GM12878 (cell line): Measurements from ENCODE around the gene ELMO2. TPM values are rescaled to one million over a fixed set of nuclear protein-coding genes. Genes with fewer than 3 reads are reported as not detected.

Source experiments
- CBFB ChIP-seq: IDR thresholded peaks from 2 replicates; pipeline ENCODE4 v1.6.1; 2016; ENCODE audit warnings: antibody characterized with exemption, low read depth
- CEBPB ChIP-seq, 2 experiments: fragments of 150-350 bp in 1 of 2; IDR thresholded peaks; 2 replicates each; pipeline ENCODE4 v1.6.1; 2012 to 2014; ENCODE audit warnings: low read depth in 2 of 2, low read length in 2 of 2, borderline replicate concordance in 1 of 2, inconsistent platforms in 1 of 2
- IKZF2 ChIP-seq, 2 experiments: fragments of 450-650 bp; IDR thresholded peaks; 2 replicates each; pipeline ENCODE4 v1.6.1; 2017; ENCODE audit warnings: mild to moderate bottlenecking in 2 of 2, moderate library complexity in 2 of 2
- JUNB ChIP-seq: IDR thresholded peaks from 2 replicates; pipeline ENCODE4 v1.6.1; 2016; ENCODE audit warnings: antibody characterized with exemption, mild to moderate bottlenecking
- JUND ChIP-seq: IDR thresholded peaks from 2 replicates; pipeline ENCODE4 v1.6.1; 2012; ENCODE audit warnings: low read depth, mild to moderate bottlenecking, low read length, improper control_type of control experiment, moderate library complexity
- MTA2 ChIP-seq: fragments of 450-650 bp; IDR thresholded peaks from 2 replicates; pipeline ENCODE4 v1.6.1; 2016; ENCODE audit warnings: low read depth, mild to moderate bottlenecking, moderate library complexity
- MXI1 ChIP-seq: fragments of 150-350 bp; IDR thresholded peaks from 2 replicates; pipeline ENCODE4 v1.6.1; 2011; ENCODE audit warnings: low read depth, mild to moderate bottlenecking, inconsistent platforms, low read length, improper control_type of control experiment
- NBN ChIP-seq: fragments of 450-650 bp; IDR thresholded peaks from 2 replicates; pipeline ENCODE4 v1.6.1; 2016
- POLR2A ChIP-seq: IDR thresholded peaks from 2 replicates; pipeline ENCODE4 v1.6.1; 2011; ENCODE audit warnings: low read depth, mild to moderate bottlenecking, low read length
- RB1 ChIP-seq: fragments of 450-650 bp; formaldehyde crosslinking; IDR thresholded peaks from 2 replicates; pipeline ENCODE4 v1.6.1; 2017; ENCODE audit warnings: mild to moderate bottlenecking, borderline replicate concordance
- SMAD1 ChIP-seq: fragments of 450-650 bp; IDR thresholded peaks from 2 replicates; pipeline ENCODE4 v1.6.1; 2018; ENCODE audit warnings: mild to moderate bottlenecking, low read depth; ENCODE audit not compliant: partially characterized antibody
- SP1 ChIP-seq: IDR thresholded peaks from one replicate; pipeline ENCODE4 v1.6.1; 2011; ENCODE audit warnings: low read depth, low read length
- TCF12 ChIP-seq: IDR thresholded peaks from 2 replicates; pipeline ENCODE4 v1.6.1; 2011; ENCODE audit warnings: low read depth, mild to moderate bottlenecking, low read length
- YBX1 ChIP-seq: fragments of 450-650 bp; IDR thresholded peaks from 2 replicates; pipeline ENCODE4 v1.6.1; 2016; ENCODE audit warnings: antibody characterized with exemption
- ZNF384 ChIP-seq: IDR thresholded peaks from 2 replicates; pipeline ENCODE4 v1.6.1; 2012; ENCODE audit warnings: low read depth, mild to moderate bottlenecking, low read length, improper control_type of control experiment, borderline replicate concordance
- polyA plus RNA-seq, 11 experiments: library from polyadenylated mRNA; depleted of rRNA in 4 of 11; unstranded in 6 of 11; stranded (reverse) in 5 of 11; fragments of >200 nt; fragmentation: Nextera tagmentation in 4 of 11; fragmentation: Illumina TruSeq in 1 of 11; extraction: Ambion mirVana in 4 of 11; extraction: Trizol in 1 of 11; gene quantifications; 1 replicate in 1 of 11; 2 replicates in 10 of 11; pipeline versions ENCODE4 v1.2.1 to v1.2.3, GENCODE V29; 2011 to 2016; ENCODE audit warnings: inconsistent platforms in 2 of 11, missing spikeins in 2 of 11, low read depth in 1 of 11
- total RNA-seq, 4 experiments: library from RNA; depleted of rRNA in 3 of 4; stranded (reverse); fragments of >200 nt in 3 of 4; fragmentation: Illumina TruSeq in 1 of 4; extraction: Trizol in 1 of 4; gene quantifications; 2 replicates each; pipeline versions ENCODE4 v1.2.1 to v1.2.3, GENCODE V29; 2013 to 2021
- TF ChIP-seq, protein P1 (sequence below): fragments of 450-650 bp; conservative IDR thresholded peaks from 2 replicates; pipeline ENCODE4 v1.6.1; 2017; ENCODE audit warnings: mild to moderate bottlenecking, moderate library complexity
- TF ChIP-seq, protein P2 (sequence below): fragments of 150-350 bp; IDR thresholded peaks from 2 replicates; pipeline ENCODE4 v1.6.1; 2014; ENCODE audit warnings: mild to moderate bottlenecking, low read depth, low read length
- TF ChIP-seq, protein P3 (sequence below): fragments of 450-650 bp; IDR thresholded peaks from 2 replicates; pipeline ENCODE4 v1.6.1; 2017; ENCODE audit warnings: mild to moderate bottlenecking, moderate library complexity
- TF ChIP-seq, protein P4 (sequence below): fragments of 450-650 bp; formaldehyde crosslinking; IDR thresholded peaks from 2 replicates; pipeline ENCODE4 v1.4.0; 2020; ENCODE audit warnings: mild to moderate bottlenecking, moderate library complexity

The ELMO2 gene
- total and polyA plus RNA-seq, 10 of the 15 experiments (the other 5 are each of a cell fraction or from before 2014, with no cell fraction given): 14.2 to 40.2 (median 37.6) TPM

- TF ChIP-seq RB1 (no peak), CBFB (no peak), SMAD1 (peak; percentile 16), IKZF2 (IDR thresholded peaks at IDR 0.05) (peak; percentile 46 to 52; a peak in 3 of 4 replicates), YBX1 (no peak), TCF12 (no peak), SP1 (no peak), NBN (no peak), POLR2A (no peak), JUND (no peak), ZNF384 (no peak), JUNB (peak; percentile 50), CEBPB (IDR thresholded peaks at IDR 0.05; ENCODE audit: borderline replicate concordance in 1 of 2, low read depth in 2 of 2, low read length in 2 of 2) (no peak), MTA2 (peak; percentile 14; the same call in 1 of the 2 replicates), MXI1 (no peak)
- TF ChIP-seq, protein P1, sequence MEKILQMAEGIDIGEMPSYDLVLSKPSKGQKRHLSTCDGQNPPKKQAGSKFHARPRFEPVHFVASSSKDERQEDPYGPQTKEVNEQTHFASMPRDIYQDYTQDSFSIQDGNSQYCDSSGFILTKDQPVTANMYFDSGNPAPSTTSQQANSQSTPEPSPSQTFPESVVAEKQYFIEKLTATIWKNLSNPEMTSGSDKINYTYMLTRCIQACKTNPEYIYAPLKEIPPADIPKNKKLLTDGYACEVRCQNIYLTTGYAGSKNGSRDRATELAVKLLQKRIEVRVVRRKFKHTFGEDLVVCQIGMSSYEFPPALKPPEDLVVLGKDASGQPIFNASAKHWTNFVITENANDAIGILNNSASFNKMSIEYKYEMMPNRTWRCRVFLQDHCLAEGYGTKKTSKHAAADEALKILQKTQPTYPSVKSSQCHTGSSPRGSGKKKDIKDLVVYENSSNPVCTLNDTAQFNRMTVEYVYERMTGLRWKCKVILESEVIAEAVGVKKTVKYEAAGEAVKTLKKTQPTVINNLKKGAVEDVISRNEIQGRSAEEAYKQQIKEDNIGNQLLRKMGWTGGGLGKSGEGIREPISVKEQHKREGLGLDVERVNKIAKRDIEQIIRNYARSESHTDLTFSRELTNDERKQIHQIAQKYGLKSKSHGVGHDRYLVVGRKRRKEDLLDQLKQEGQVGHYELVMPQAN: no peak
- TF ChIP-seq, protein P2, sequence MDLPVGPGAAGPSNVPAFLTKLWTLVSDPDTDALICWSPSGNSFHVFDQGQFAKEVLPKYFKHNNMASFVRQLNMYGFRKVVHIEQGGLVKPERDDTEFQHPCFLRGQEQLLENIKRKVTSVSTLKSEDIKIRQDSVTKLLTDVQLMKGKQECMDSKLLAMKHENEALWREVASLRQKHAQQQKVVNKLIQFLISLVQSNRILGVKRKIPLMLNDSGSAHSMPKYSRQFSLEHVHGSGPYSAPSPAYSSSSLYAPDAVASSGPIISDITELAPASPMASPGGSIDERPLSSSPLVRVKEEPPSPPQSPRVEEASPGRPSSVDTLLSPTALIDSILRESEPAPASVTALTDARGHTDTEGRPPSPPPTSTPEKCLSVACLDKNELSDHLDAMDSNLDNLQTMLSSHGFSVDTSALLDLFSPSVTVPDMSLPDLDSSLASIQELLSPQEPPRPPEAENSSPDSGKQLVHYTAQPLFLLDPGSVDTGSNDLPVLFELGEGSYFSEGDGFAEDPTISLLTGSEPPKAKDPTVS: no peak
- TF ChIP-seq, protein P3, sequence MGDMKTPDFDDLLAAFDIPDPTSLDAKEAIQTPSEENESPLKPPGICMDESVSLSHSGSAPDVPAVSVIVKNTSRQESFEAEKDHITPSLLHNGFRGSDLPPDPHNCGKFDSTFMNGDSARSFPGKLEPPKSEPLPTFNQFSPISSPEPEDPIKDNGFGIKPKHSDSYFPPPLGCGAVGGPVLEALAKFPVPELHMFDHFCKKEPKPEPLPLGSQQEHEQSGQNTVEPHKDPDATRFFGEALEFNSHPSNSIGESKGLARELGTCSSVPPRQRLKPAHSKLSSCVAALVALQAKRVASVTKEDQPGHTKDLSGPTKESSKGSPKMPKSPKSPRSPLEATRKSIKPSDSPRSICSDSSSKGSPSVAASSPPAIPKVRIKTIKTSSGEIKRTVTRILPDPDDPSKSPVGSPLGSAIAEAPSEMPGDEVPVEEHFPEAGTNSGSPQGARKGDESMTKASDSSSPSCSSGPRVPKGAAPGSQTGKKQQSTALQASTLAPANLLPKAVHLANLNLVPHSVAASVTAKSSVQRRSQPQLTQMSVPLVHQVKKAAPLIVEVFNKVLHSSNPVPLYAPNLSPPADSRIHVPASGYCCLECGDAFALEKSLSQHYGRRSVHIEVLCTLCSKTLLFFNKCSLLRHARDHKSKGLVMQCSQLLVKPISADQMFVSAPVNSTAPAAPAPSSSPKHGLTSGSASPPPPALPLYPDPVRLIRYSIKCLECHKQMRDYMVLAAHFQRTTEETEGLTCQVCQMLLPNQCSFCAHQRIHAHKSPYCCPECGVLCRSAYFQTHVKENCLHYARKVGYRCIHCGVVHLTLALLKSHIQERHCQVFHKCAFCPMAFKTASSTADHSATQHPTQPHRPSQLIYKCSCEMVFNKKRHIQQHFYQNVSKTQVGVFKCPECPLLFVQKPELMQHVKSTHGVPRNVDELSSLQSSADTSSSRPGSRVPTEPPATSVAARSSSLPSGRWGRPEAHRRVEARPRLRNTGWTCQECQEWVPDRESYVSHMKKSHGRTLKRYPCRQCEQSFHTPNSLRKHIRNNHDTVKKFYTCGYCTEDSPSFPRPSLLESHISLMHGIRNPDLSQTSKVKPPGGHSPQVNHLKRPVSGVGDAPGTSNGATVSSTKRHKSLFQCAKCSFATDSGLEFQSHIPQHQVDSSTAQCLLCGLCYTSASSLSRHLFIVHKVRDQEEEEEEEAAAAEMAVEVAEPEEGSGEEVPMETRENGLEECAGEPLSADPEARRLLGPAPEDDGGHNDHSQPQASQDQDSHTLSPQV: no peak
- TF ChIP-seq, protein P4, sequence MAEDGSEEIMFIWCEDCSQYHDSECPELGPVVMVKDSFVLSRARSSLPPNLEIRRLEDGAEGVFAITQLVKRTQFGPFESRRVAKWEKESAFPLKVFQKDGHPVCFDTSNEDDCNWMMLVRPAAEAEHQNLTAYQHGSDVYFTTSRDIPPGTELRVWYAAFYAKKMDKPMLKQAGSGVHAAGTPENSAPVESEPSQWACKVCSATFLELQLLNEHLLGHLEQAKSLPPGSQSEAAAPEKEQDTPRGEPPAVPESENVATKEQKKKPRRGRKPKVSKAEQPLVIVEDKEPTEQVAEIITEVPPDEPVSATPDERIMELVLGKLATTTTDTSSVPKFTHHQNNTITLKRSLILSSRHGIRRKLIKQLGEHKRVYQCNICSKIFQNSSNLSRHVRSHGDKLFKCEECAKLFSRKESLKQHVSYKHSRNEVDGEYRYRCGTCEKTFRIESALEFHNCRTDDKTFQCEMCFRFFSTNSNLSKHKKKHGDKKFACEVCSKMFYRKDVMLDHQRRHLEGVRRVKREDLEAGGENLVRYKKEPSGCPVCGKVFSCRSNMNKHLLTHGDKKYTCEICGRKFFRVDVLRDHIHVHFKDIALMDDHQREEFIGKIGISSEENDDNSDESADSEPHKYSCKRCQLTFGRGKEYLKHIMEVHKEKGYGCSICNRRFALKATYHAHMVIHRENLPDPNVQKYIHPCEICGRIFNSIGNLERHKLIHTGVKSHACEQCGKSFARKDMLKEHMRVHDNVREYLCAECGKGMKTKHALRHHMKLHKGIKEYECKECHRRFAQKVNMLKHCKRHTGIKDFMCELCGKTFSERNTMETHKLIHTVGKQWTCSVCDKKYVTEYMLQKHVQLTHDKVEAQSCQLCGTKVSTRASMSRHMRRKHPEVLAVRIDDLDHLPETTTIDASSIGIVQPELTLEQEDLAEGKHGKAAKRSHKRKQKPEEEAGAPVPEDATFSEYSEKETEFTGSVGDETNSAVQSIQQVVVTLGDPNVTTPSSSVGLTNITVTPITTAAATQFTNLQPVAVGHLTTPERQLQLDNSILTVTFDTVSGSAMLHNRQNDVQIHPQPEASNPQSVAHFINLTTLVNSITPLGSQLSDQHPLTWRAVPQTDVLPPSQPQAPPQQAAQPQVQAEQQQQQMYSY (CRISPR knock-in tag): no peak
Observed at GRCh38 chr20:46362921-46363867, 43.2 kb downstream of the ELMO2 start (continued).
